WTC11 (cell line): ENCODE data around the gene DBN1. TPM values are rescaled to one million over a fixed set of nuclear protein-coding genes. Genes with fewer than 3 reads are reported as not detected.
A peak's percentile ranks its signal among the peaks of the same experiment; 100 is the strongest.

ENCODE experiments used
- ATAC-seq: fragments of 200-7000 bp; cut with Tn5 transposase; 2 replicates; pipeline ENCODE4 v1.10.0; 2021; ENCODE audit warnings: mild to moderate bottlenecking, moderate library complexity
- CTCF ChIA-PET: fragments of 300-600 bp; sonication (Branson Sonifier 250); formaldehyde crosslinking; loops from one replicate; lab custom pipeline; 2021; ENCODE audit warnings: antibody characterized with exemption; lab: Charles Lee
- POLR2A ChIA-PET: fragments of 350-600 bp; sonication (Branson Sonifier 250); formaldehyde crosslinking; loops from one replicate; lab custom pipeline; 2021; ENCODE audit warnings: antibody characterized with exemption; lab: Charles Lee
- DNase-seq: peaks from one replicate; pipeline ENCODE4 v3.0.0; 2021; ENCODE audit warnings: low spot score
- H3K27ac Mint-ChIP-seq: 2 replicates; pipeline ENCODE4 v1.8.0; 2021; ENCODE audit warnings: mixed read lengths
- H3K27me3 Mint-ChIP-seq: 2 replicates; pipeline ENCODE4 v1.8.0; 2021; ENCODE audit warnings: low read depth, mild to moderate bottlenecking, moderate library complexity, mixed read lengths
- H3K36me3 Mint-ChIP-seq: 2 replicates; pipeline ENCODE4 v1.8.0; 2021; ENCODE audit warnings: mixed read lengths
- H3K4me1 Mint-ChIP-seq: 2 replicates; pipeline ENCODE4 v1.8.0; 2022; ENCODE audit warnings: mixed read lengths
- H3K4me3 Mint-ChIP-seq: 2 replicates; pipeline ENCODE4 v1.8.0; 2021; ENCODE audit warnings: mild to moderate bottlenecking, moderate library complexity, mixed read lengths
- H3K9me3 Mint-ChIP-seq: 2 replicates; pipeline ENCODE4 v1.8.0; 2021; ENCODE audit warnings: mixed read lengths
- AR ChIP-seq: fragments of 250-450 bp; sonication (Bioruptor Pico); IDR thresholded peaks from 2 replicates; pipeline ENCODE4 v1.9.0; 2021; ENCODE audit warnings: mild to moderate bottlenecking
- ATF1 ChIP-seq: sonication (generic); formaldehyde crosslinking; IDR thresholded peaks from 2 replicates; pipeline ENCODE4 v1.8.1; 2023; ENCODE audit warnings: mild to moderate bottlenecking, moderate library complexity, missing genetic modification reagents
- ATF2 ChIP-seq: sonication (generic); formaldehyde crosslinking; IDR thresholded peaks from 2 replicates; pipeline ENCODE4 v1.8.1; 2022; ENCODE audit warnings: low read depth, missing genetic modification reagents, borderline replicate concordance
- ATF3 ChIP-seq: sonication (generic); formaldehyde crosslinking; conservative IDR thresholded peaks from 2 replicates; pipeline ENCODE4 v1.8.1; 2022; ENCODE audit warnings: mild to moderate bottlenecking, missing genetic modification reagents
- ATF6 ChIP-seq: sonication (generic); formaldehyde crosslinking; IDR thresholded peaks from 2 replicates; pipeline ENCODE4 v1.8.1; 2023; ENCODE audit warnings: mild to moderate bottlenecking, missing genetic modification reagents
- CREM ChIP-seq: sonication (generic); formaldehyde crosslinking; IDR thresholded peaks from 2 replicates; pipeline ENCODE4 v1.8.1; 2022; ENCODE audit warnings: mild to moderate bottlenecking, missing genetic modification reagents, moderate library complexity
- ERG ChIP-seq: fragments of 250-450 bp; sonication (Bioruptor Pico); IDR thresholded peaks from 2 replicates; pipeline ENCODE4 v1.8.0; 2021; ENCODE audit warnings: mild to moderate bottlenecking
- FOXJ3 ChIP-seq: sonication (generic); formaldehyde crosslinking; IDR thresholded peaks from 2 replicates; pipeline ENCODE4 v1.9.0; 2021; ENCODE audit warnings: missing genetic modification reagents, mild to moderate bottlenecking, borderline replicate concordance
- FOXK1 ChIP-seq: sonication (generic); formaldehyde crosslinking; IDR thresholded peaks from 2 replicates; pipeline ENCODE4 v1.8.0; 2022; ENCODE audit warnings: mild to moderate bottlenecking, moderate library complexity, missing genetic modification reagents
- FOXP1 ChIP-seq: sonication (generic); formaldehyde crosslinking; IDR thresholded peaks from 2 replicates; pipeline ENCODE4 v1.8.0; 2022; ENCODE audit warnings: missing genetic modification reagents, mild to moderate bottlenecking, moderate library complexity, borderline replicate concordance
- NR2C2 ChIP-seq: sonication (generic); formaldehyde crosslinking; IDR thresholded peaks from 2 replicates; pipeline ENCODE4 v1.8.0; 2022; ENCODE audit warnings: mild to moderate bottlenecking, missing genetic modification reagents
- PRRX2 ChIP-seq: fragments of 250-450 bp; sonication (Bioruptor Pico); IDR thresholded peaks from 2 replicates; pipeline ENCODE4 v1.8.0; 2021; ENCODE audit warnings: mild to moderate bottlenecking
- ZBTB43 ChIP-seq: sonication (generic); formaldehyde crosslinking; IDR thresholded peaks from 2 replicates; pipeline ENCODE4 v1.8.1; 2023; ENCODE audit warnings: mild to moderate bottlenecking, missing genetic modification reagents
- ZNF138 ChIP-seq: sonication (generic); formaldehyde crosslinking; conservative IDR thresholded peaks from 2 replicates; pipeline ENCODE4 v1.8.1; 2022; ENCODE audit warnings: mild to moderate bottlenecking, moderate library complexity, missing genetic modification reagents
- ZNF396 ChIP-seq: fragments of 250-450 bp; sonication (Bioruptor Pico); IDR thresholded peaks from 2 replicates; pipeline ENCODE4 v1.8.0; 2021; ENCODE audit warnings: mild to moderate bottlenecking, moderate library complexity, borderline replicate concordance
- ZNF423 ChIP-seq: fragments of 250-450 bp; sonication (Bioruptor Pico); IDR thresholded peaks from 2 replicates; pipeline ENCODE4 v2.1.2; 2022; ENCODE audit warnings: mild to moderate bottlenecking, moderate library complexity
- total RNA-seq: library from RNA; stranded (reverse); gene quantifications from 3 replicates; pipeline ENCODE4 v1.2.3, GENCODE V29; 2021

Gene DBN1
- total RNA-seq, 1 experiment from 2014 or later = 288 TPM

- Mint-ChIP-seq H3K36me3 (peaks cover 19% of the 10 kb centered on the region), H3K27me3 (peaks cover 20% of the 10 kb centered on the region), H3K4me3 (no peak overlapping the region), H3K4me1 (peaks cover 36% of the 10 kb centered on the region), H3K27ac (no peak overlapping the region; the same call in 1 of the 2 replicates), H3K9me3 (no peaks in the 10 kb centered on the region)
- ChIA-PET CTCF (interaction anchor here (0.6 to 11.2 kb wide), 18 partner anchors 13 to 958 kb away, joined by 3 to 230 read pairs (median 5); partner anchors contain the start of genes DBN1, DDX41 and DOK3), POLR2A (interaction anchor here (0.6 to 6.1 kb wide), 6 partner anchors 17 to 652 kb away, joined by 4 to 53 read pairs (median 14); partner anchors contain the start of gene DBN1)
- DNase-seq (peak; percentile 75), ATAC-seq (peak; percentile 0)
- TF ChIP-seq ATF1 (CRISPR knock-in tag) (0 out of 2 replicates have a peak, but pooled peaks have one; percentile 27), AR (CRISPR knock-in tag) (no peak), CREM (CRISPR knock-in tag) (no peak), ZNF396 (CRISPR knock-in tag) (no peak), ERG (CRISPR knock-in tag) (0 out of 2 replicates have a peak, but pooled peaks have one; percentile 40), ATF6 (CRISPR knock-in tag) (no peak), FOXP1 (CRISPR knock-in tag) (0 out of 2 replicates have a peak, but pooled peaks have one; percentile 28), ATF2 (CRISPR knock-in tag) (no peak), FOXJ3 (CRISPR knock-in tag) (no peak), ZBTB43 (CRISPR knock-in tag) (no peak)
Measured at GRCh38 chr5:177494346-177495195, 21.1 kb upstream of the DBN1 start.

GRCh38 chr5:177493795-177494345 is 20.4 kb upstream of the DBN1 start:
- TF ChIP-seq ATF3 (CRISPR knock-in tag) = no peak
- no peak for TF ChIP-seq PRRX2
- no peak for TF ChIP-seq ZNF138
- 0 out of 2 replicates have a peak, but pooled peaks have one; percentile 29 for TF ChIP-seq NR2C2 (CRISPR knock-in tag)
- no peak for TF ChIP-seq FOXK1 (CRISPR knock-in tag)
- no peak for TF ChIP-seq ZNF423 (CRISPR knock-in tag)
- CTCF ChIA-PET = interaction anchor here (1.6 to 11.2 kb wide), 6 partner anchors 7 to 184 kb away, joined by 3 to 230 read pairs (median 30); partner anchors contain the start of genes DBN1 and DOK3
- peaks cover 22% of the 10 kb centered on the region for H3K36me3 Mint-ChIP-seq
- H3K9me3 Mint-ChIP-seq = no peaks in the 10 kb centered on the region
- peaks cover 35% of the 10 kb centered on the region for H3K4me1 Mint-ChIP-seq
- H3K27me3 Mint-ChIP-seq = peaks cover 13% of the 10 kb centered on the region
- no peak for ATAC-seq
- DNase-seq = no peak
- H3K4me3 Mint-ChIP-seq = no peak overlapping the region
- POLR2A ChIA-PET = interaction anchor here (0.6 to 6.1 kb wide), 5 partner anchors 16 to 652 kb away, joined by 4 to 43 read pairs (median 12); no protein-coding TSS in a partner anchor
- H3K27ac Mint-ChIP-seq = no peak overlapping the region; the same call in 1 of the 2 replicates
